Measurements from ENCODE around the gene CNOT2.

DNA sequence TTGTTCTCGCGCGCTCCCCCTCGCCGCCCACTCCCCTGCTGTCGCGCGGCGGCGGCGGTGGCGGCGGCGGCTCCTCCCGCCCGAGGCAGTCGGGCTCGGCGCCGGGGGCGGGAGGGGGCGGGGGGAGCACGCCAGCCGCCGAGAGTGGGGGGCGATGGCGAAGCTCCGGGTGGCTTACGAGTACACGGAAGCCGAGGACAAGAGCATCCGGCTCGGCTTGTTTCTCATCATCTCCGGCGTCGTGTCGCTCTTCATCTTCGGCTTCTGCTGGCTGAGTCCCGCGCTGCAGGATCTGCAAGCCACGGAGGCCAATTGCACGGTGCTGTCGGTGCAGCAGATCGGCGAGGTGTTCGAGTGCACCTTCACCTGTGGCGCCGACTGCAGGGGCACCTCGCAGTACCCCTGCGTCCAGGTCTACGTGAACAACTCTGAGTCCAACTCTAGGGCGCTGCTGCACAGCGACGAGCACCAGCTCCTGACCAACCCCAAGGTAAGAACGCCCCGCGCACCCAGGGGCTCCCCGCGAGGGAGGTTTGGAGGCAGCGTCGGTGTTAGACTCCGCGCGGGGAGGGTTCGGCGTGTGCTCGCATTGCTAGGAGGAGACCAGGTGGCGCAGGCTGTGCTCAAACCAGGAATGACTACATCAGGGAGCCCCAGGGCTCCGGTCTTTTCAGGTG lies 123.5 kb downstream of the CNOT2 start:
- TF ChIP-seq EZH2phosphoT487 (conservative IDR thresholded peaks at IDR 0.05; ENCODE audit: low read length), result no peak
- TF ChIP-seq, protein P1, sequence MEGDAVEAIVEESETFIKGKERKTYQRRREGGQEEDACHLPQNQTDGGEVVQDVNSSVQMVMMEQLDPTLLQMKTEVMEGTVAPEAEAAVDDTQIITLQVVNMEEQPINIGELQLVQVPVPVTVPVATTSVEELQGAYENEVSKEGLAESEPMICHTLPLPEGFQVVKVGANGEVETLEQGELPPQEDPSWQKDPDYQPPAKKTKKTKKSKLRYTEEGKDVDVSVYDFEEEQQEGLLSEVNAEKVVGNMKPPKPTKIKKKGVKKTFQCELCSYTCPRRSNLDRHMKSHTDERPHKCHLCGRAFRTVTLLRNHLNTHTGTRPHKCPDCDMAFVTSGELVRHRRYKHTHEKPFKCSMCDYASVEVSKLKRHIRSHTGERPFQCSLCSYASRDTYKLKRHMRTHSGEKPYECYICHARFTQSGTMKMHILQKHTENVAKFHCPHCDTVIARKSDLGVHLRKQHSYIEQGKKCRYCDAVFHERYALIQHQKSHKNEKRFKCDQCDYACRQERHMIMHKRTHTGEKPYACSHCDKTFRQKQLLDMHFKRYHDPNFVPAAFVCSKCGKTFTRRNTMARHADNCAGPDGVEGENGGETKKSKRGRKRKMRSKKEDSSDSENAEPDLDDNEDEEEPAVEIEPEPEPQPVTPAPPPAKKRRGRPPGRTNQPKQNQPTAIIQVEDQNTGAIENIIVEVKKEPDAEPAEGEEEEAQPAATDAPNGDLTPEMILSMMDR (IDR thresholded peaks at IDR 0.05; ENCODE audit: insufficient read depth, low read length, poor library complexity, severe bottlenecking), result no peak

All from SU-DHL-6 (cell line).